HepG2 (cell line): ENCODE results near the gene SEMA6D. TPM values are rescaled to one million over a fixed set of nuclear protein-coding genes. Genes with fewer than 3 reads are reported as not detected.

ENCODE experiments used
- ATAC-seq: fragments of 200-7000 bp; cut with Tn5 transposase; 3 replicates; pipeline ENCODE4 v1.9.1; 2020; ENCODE audit warnings: mild to moderate bottlenecking, moderate library complexity
- BruUV-seq: library from RNA; stranded (reverse); fragments of 400-500 nt; replicated peaks from 2 replicates; lab custom pipeline; 2021; lab: Mats Ljungman, UMichigan
- CTCF ChIA-PET: fragments of 300-600 bp; formaldehyde crosslinking; extraction: SDS; loops from one replicate; lab custom pipeline; 2021; ENCODE audit warnings: low total read pairs, inconsistent platforms, low intra/inter-chr PET ratio; lab: Yijun Ruan, JAX
- POLR2A ChIA-PET: fragments of 350-600 bp; sonication (Branson Sonifier 250); formaldehyde crosslinking; loops from one replicate; lab custom pipeline; 2020; ENCODE audit warnings: antibody characterized with exemption, inconsistent platforms; lab: Yijun Ruan, JAX
- DNase-seq: peaks from one replicate; pipeline ENCODE4 v3.0.0-alpha.2; 2015; ENCODE audit warnings: low spot score
- FAIRE-seq: peaks from 3 replicates; lab custom pipeline; 2011; peaks lifted over from hg19 to GRCh38; lab: Jason Lieb, UNC
- H2AFZ ChIP-seq: one replicate; pipeline ENCODE4 v1.6.1; 2011; ENCODE audit warnings: low read length, inconsistent platforms
- H3K27ac ChIP-seq: fragments of 300-600 bp; 3 replicates; pipeline ENCODE4 v1.8.0; 2011; ENCODE audit warnings: mixed run types, mild to moderate bottlenecking, mixed read lengths, low read length, inconsistent platforms; ENCODE audit not compliant: insufficient read depth; ENCODE audit errors: extremely low read length
- H3K27me3 ChIP-seq, 2 experiments: fragments of 200-600 bp in 1 of 2; 2 replicates in 1 of 2; 3 replicates in 1 of 2; pipeline versions ENCODE4 v1.6.0 to v1.8.0; 2011; ENCODE audit warnings: low read length in 2 of 2, mild to moderate bottlenecking in 2 of 2, moderate library complexity in 2 of 2, inconsistent platforms in 1 of 2; ENCODE audit not compliant: insufficient read depth in 2 of 2, control insufficient read depth in 1 of 2
- H3K36me3 ChIP-seq, 2 experiments: fragments of 200-600 bp in 1 of 2; replicated peaks in 1 of 2; 2 replicates in 1 of 2; 3 replicates in 1 of 2; pipeline versions ENCODE4 v1.5.1 to v1.8.0; 2011; ENCODE audit warnings: low read length in 2 of 2, inconsistent platforms in 1 of 2; ENCODE audit not compliant: insufficient read depth in 2 of 2, control insufficient read depth in 1 of 2
- H3K4me1 ChIP-seq: 2 replicates; pipeline ENCODE4 v1.5.1; 2012; ENCODE audit warnings: low read length, inconsistent platforms; ENCODE audit not compliant: insufficient read depth
- H3K4me2 ChIP-seq: 2 replicates; pipeline ENCODE4 v1.6.0; 2011; ENCODE audit warnings: low read depth, low read length, inconsistent platforms
- H3K4me3 ChIP-seq, 3 experiments: fragments of 200-600 bp in 1 of 3; sonication (generic), shearing (Covaris generic) in 1 of 3; replicated peaks in 1 of 3; 2 replicates each; pipeline ENCODE4 v1.5.1; 2011 to 2016; ENCODE audit warnings: low read length in 3 of 3, inconsistent platforms in 2 of 3, low read depth in 2 of 3, mild to moderate bottlenecking in 2 of 3, control low read depth in 1 of 3, mixed read lengths in 1 of 3; ENCODE audit not compliant: insufficient read depth in 1 of 3
- H3K79me2 ChIP-seq: one replicate; pipeline ENCODE4 v1.6.1; 2011; ENCODE audit warnings: low read length, inconsistent platforms; ENCODE audit not compliant: insufficient read depth
- H3K9ac ChIP-seq: 2 replicates; pipeline ENCODE4 v1.6.0; 2011; ENCODE audit warnings: mild to moderate bottlenecking, low read depth, low read length, inconsistent platforms; ENCODE audit not compliant: insufficient read depth
- H3K9me3 ChIP-seq: 2 replicates; pipeline ENCODE4 v1.5.1; 2012; ENCODE audit warnings: mild to moderate bottlenecking, low read length
- H4K20me1 ChIP-seq: 2 replicates; pipeline ENCODE4 v1.6.0; 2011; ENCODE audit warnings: inconsistent platforms, mild to moderate bottlenecking, low read length, moderate library complexity; ENCODE audit not compliant: insufficient read depth
- ADNP ChIP-seq: sonication (generic); formaldehyde crosslinking; IDR thresholded peaks from 2 replicates; pipeline ENCODE4 v1.4.0; 2020; ENCODE audit warnings: missing genetic modification reagents
- DDIT3 ChIP-seq: sonication (generic); formaldehyde crosslinking; IDR thresholded peaks from 2 replicates; pipeline ENCODE4 v1.4.0; 2020; ENCODE audit warnings: mild to moderate bottlenecking, missing genetic modification reagents
- GFI1 ChIP-seq: sonication (generic); formaldehyde crosslinking; IDR thresholded peaks from 2 replicates; pipeline ENCODE4 v1.5.0; 2020; ENCODE audit warnings: missing genetic modification reagents, mild to moderate bottlenecking, borderline replicate concordance
- HINFP ChIP-seq: sonication (generic); formaldehyde crosslinking; IDR thresholded peaks from 2 replicates; pipeline ENCODE4 v1.4.0; 2020; ENCODE audit warnings: low read depth, mild to moderate bottlenecking, missing genetic modification reagents
- NFE2L1 ChIP-seq: sonication (generic); formaldehyde crosslinking; IDR thresholded peaks from 2 replicates; pipeline ENCODE4 v1.4.0; 2020; ENCODE audit warnings: missing genetic modification reagents, mild to moderate bottlenecking, borderline replicate concordance
- PHF5A ChIP-seq: IDR thresholded peaks from one replicate; pipeline ENCODE4 v1.6.1; 2018; ENCODE audit warnings: low read depth, missing genetic modification reagents; ENCODE audit not compliant: unreplicated experiment
- RAD21 ChIP-seq: fragments of 450-650 bp; formaldehyde crosslinking; IDR thresholded peaks from 2 replicates; pipeline ENCODE4 v1.5.0; 2020; ENCODE audit warnings: mild to moderate bottlenecking
- REPIN1 ChIP-seq: sonication (generic); formaldehyde crosslinking; IDR thresholded peaks from 2 replicates; pipeline ENCODE4 v1.8.0; 2022; ENCODE audit warnings: missing genetic modification reagents, low read depth, mild to moderate bottlenecking, borderline replicate concordance
- SIX4 ChIP-seq: sonication (generic); formaldehyde crosslinking; IDR thresholded peaks from 2 replicates; pipeline ENCODE4 v1.4.0; 2020; ENCODE audit warnings: missing genetic modification reagents
- TERF1 ChIP-seq: sonication (generic); formaldehyde crosslinking; IDR thresholded peaks from 2 replicates; pipeline ENCODE4 v1.8.0; 2022; ENCODE audit warnings: mild to moderate bottlenecking, missing genetic modification reagents, moderate library complexity
- TSC22D2 ChIP-seq: sonication (generic); formaldehyde crosslinking; IDR thresholded peaks from 2 replicates; pipeline ENCODE4 v1.5.1; 2020; ENCODE audit warnings: missing genetic modification reagents, mild to moderate bottlenecking, borderline replicate concordance
- ZFP36L2 ChIP-seq: sonication (generic); formaldehyde crosslinking; IDR thresholded peaks from 2 replicates; pipeline ENCODE4 v1.4.0; 2020; ENCODE audit warnings: missing genetic modification reagents
- ZNF749 ChIP-seq: sonication (generic); formaldehyde crosslinking; IDR thresholded peaks from 2 replicates; pipeline ENCODE4 v1.8.0; 2022; ENCODE audit warnings: mild to moderate bottlenecking, missing genetic modification reagents, moderate library complexity, borderline replicate concordance
- WGBS: methylation state at CpG from one replicate; pipeline ENCODE4 v1.1.6; 2017; ENCODE audit warnings: low lambda C conversion rate; 5-methylcytosine and 5-hydroxymethylcytosine counted together
- in situ Hi-C: cut with HindIII; loops from 2 replicates; pipeline ENCODE4 v1.10.0; 2017; ENCODE audit warnings: low pct_unique_long_range_greater_than_20kb; ENCODE audit not compliant: extremely low pct_ligation_motif_present
- intact Hi-C: fragments of 100-400 bp; cut with micrococcal nuclease; formaldehyde crosslinking; loops from one replicate; pipeline ENCODE4 v1.10.0; 2022; ENCODE audit not compliant: unreplicated experiment
- polyA plus RNA-seq, 8 experiments: library from polyadenylated mRNA; depleted of rRNA in 3 of 8; stranded (reverse) in 7 of 8; unstranded in 1 of 8; fragments of >200 nt; fragmentation: Illumina TruSeq in 4 of 8; extraction: Trizol in 4 of 8; gene quantifications; 2 replicates each; pipeline versions ENCODE4 v1.2.1 to v1.2.3, GENCODE V29; 2011 to 2016; ENCODE audit warnings: low read depth in 4 of 8, missing spikeins in 1 of 8, mixed read lengths in 1 of 8; ENCODE audit not compliant: insufficient read depth in 1 of 8
- total RNA-seq, 5 experiments: library from RNA; depleted of rRNA; stranded (reverse); fragments of >200 nt; fragmentation: Illumina TruSeq; extraction: Trizol; gene quantifications; 2 replicates each; pipeline ENCODE4 v1.2.3, GENCODE V29; 2016; ENCODE audit warnings: low read depth in 1 of 5

Gene SEMA6D
- total and polyA plus RNA-seq, 2 of the 13 experiments (the other 11 are each of a cell fraction or from before 2014, with no cell fraction given), result not detected

GRCh38 chr15:47673232-47673761 lies 44.0 kb upstream of the SEMA6D start:
- Histone ChIP-seq H3K27ac (no peak overlapping the region), H3K9me3 (peaks cover 31% of the 10 kb centered on the region), H3K9ac (no peak overlapping the region), H3K36me3 (no peaks in the 10 kb centered on the region), H3K4me2 (no peak overlapping the region), H3K79me2 (no peaks in the 10 kb centered on the region), H3K4me3 (no peak overlapping the region), H3K27me3 (no peaks in the 10 kb centered on the region; a peak in 1 of 5 replicates), H3K4me1 (no peaks in the 10 kb centered on the region), H4K20me1 (no peaks in the 10 kb centered on the region), H2AFZ (no peak overlapping the region)
- ATAC-seq, result no peak
- ChIA-PET CTCF (no interaction called here), POLR2A (no interaction called here)
- in situ Hi-C loops (no loop called here), intact Hi-C loops (no loop called here)
- no TSS peak for BruUV-seq
- WGBS, result 1% methylated on average over 5 of the region's 5 CpGs
- TF ChIP-seq DDIT3, result no peak
- DNase-seq, result no peak
- no peak for FAIRE-seq

- no peak for FAIRE-seq
- H2AFZ ChIP-seq, result no peak overlapping the region
- no peaks in the 10 kb centered on the region; a peak in 1 of 5 replicates for H3K27me3 ChIP-seq
- no peak overlapping the region for H3K4me3 ChIP-seq
- H3K9ac ChIP-seq, result no peak overlapping the region
- no peaks in the 10 kb centered on the region for H3K36me3 ChIP-seq
- H3K79me2 ChIP-seq, result no peaks in the 10 kb centered on the region
- in situ Hi-C loops, result no loop called here
- BruUV-seq, result no TSS peak
- intact Hi-C loops, result no loop called here
- no peak for TF ChIP-seq ZNF749 (CRISPR knock-in tag)
- no peak for TF ChIP-seq REPIN1
- TF ChIP-seq ZFP36L2 (CRISPR knock-in tag), result no peak
- no peak for TF ChIP-seq HINFP
- no peak for TF ChIP-seq TSC22D2 (CRISPR knock-in tag)
- no peak for TF ChIP-seq PHF5A (CRISPR knock-in tag)
- no peak for TF ChIP-seq ADNP (CRISPR knock-in tag)
- TF ChIP-seq NFE2L1 (CRISPR knock-in tag), result no peak
- no peak for TF ChIP-seq SIX4 (CRISPR knock-in tag)
- no peak for TF ChIP-seq GFI1 (CRISPR knock-in tag)
- TF ChIP-seq RAD21 (CRISPR knock-in tag), result no peak
- no peak for TF ChIP-seq TERF1
- H4K20me1 ChIP-seq, result no peaks in the 10 kb centered on the region
- WGBS, result 26% methylated on average over 8 of the region's 8 CpGs
- no peak for ATAC-seq
- ChIA-PET POLR2A (no interaction called here), CTCF (no interaction called here)
- H3K27ac ChIP-seq, result no peak overlapping the region
- no peaks in the 10 kb centered on the region for H3K4me1 ChIP-seq
- H3K4me2 ChIP-seq, result no peak overlapping the region
- H3K9me3 ChIP-seq, result peaks cover 38% of the 10 kb centered on the region
- DNase-seq, result no peak
Observed at GRCh38 chr15:47674586-47675232, 42.6 kb upstream of the SEMA6D start.
